ENCODE results near the gene SLC17A2. TPM values are rescaled to one million over a fixed set of nuclear protein-coding genes. Genes with fewer than 3 reads are reported as not detected.

Gene SLC17A2
- total RNA-seq, 4 donors from 2014 or later: not detected

DNA sequence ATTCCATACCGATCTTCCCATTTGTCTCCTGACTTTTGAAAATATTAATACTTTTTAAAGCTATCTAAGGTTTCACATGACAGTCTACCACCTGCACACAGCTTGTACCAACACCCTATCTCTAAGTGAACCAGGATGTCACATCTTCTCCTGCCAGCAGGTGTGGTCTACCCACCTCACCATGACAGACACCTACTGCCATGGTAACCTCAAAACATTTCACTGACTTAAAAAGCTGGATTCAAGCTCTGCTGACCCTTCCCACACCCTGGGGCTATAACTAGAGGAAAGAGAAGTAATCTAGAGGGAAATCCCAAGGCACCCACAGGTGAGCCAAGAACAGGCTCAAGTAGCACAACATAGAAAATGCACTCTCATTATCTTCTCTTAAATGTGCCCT is 57.7 kb downstream of the SLC17A2 start:
- WGBS, 2 donors (ENCODE audit: low coverage in 1 of 2): 83 to 100% methylated on average over 1 of the region's 1 CpG
- H3K27me3 ChIP-seq: no peaks in the 10 kb centered on the region
- no peaks in the 10 kb centered on the region for H3K4me1 ChIP-seq
- H3K27ac ChIP-seq: no peak overlapping the region
- no peak for ATAC-seq
- H3K4me3 ChIP-seq: no peak overlapping the region
- H3K9me3 ChIP-seq: no peaks in the 10 kb centered on the region
- no peaks in the 10 kb centered on the region for H3K36me3 ChIP-seq
- TF ChIP-seq POLR2A (IDR thresholded peaks at IDR 0.05): no peak
- no peak for TF ChIP-seq EP300 (IDR thresholded peaks at IDR 0.05)
- no peak for TF ChIP-seq POLR2AphosphoS5 (IDR thresholded peaks at IDR 0.05)
- TF ChIP-seq, protein P1, sequence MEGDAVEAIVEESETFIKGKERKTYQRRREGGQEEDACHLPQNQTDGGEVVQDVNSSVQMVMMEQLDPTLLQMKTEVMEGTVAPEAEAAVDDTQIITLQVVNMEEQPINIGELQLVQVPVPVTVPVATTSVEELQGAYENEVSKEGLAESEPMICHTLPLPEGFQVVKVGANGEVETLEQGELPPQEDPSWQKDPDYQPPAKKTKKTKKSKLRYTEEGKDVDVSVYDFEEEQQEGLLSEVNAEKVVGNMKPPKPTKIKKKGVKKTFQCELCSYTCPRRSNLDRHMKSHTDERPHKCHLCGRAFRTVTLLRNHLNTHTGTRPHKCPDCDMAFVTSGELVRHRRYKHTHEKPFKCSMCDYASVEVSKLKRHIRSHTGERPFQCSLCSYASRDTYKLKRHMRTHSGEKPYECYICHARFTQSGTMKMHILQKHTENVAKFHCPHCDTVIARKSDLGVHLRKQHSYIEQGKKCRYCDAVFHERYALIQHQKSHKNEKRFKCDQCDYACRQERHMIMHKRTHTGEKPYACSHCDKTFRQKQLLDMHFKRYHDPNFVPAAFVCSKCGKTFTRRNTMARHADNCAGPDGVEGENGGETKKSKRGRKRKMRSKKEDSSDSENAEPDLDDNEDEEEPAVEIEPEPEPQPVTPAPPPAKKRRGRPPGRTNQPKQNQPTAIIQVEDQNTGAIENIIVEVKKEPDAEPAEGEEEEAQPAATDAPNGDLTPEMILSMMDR (IDR thresholded peaks at IDR 0.05): no peak

DNA sequence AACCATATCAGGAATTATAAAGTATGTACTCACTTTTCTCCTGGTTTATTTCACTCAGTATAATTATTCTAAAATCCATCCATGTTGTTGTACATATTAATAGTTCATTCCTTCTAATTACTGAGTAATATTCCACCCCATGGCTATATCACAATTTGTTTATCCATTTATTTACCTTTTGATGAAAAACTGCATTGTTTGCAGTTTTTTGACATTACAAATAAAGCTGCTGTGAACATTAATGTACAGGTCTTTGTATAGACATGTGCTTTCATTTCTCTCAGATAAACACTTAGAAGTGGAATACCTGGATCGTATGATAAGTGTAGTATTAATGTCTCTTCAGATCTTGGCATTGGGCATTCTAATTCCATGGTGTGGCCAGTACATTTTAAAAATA is 60.7 kb downstream of the SLC17A2 start:
- TF ChIP-seq POLR2AphosphoS5 (IDR thresholded peaks at IDR 0.05) (no peak), EP300 (IDR thresholded peaks at IDR 0.05) (no peak)
- TF ChIP-seq, protein P1 (IDR thresholded peaks at IDR 0.05): no peak
- WGBS, 2 donors (ENCODE audit: low coverage in 1 of 2): 38 to 43% methylated on average over 1 of the region's 1 CpG
- Histone ChIP-seq H3K27me3 (no peaks in the 10 kb centered on the region), H3K4me3 (no peak overlapping the region), H3K27ac (no peak overlapping the region), H3K36me3 (no peaks in the 10 kb centered on the region), H3K4me1 (no peaks in the 10 kb centered on the region), H3K9me3 (no peaks in the 10 kb centered on the region)
- no peak for ATAC-seq

DNA sequence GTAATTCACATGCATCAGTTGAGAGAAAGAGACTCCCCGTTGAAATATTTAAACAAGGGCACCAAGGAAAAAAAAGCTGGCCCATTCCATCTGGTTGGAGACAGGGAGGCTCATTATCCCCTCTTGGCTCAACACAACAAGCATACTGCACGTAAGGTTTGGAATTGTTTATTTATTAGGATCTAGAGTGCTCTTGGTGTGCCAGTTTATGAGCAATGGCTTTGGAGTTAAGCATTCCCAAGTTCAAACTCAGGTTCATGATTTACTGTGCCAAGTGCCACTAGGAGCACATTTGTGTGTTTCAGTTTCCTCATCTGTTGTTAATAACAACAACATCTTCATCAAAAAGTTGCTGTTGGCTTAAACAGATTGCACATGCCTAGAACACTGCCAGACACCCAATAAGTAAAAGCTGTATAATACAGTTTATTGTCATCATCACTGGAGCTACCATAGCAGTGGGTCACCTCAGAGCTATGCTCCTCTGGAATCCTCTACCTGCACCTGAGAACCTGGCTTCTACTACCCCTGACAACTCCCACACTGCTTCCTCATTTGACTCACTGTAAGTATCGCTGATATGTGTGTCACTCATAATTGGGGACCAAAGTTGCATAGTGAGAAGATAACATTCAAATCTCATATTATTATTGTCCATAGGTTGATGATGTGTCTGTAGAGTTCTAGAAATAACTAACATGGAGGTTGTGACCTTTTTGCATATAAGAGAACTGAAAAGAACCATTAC is 61.9 kb downstream of the SLC17A2 start:
- Histone ChIP-seq H3K4me3 (no peak overlapping the region), H3K36me3 (no peaks in the 10 kb centered on the region), H3K27me3 (peaks cover 8% of the 10 kb centered on the region), H3K27ac (no peak overlapping the region), H3K4me1 (no peaks in the 10 kb centered on the region), H3K9me3 (no peaks in the 10 kb centered on the region)
- ATAC-seq: no peak
- 49 to 58% methylated on average over 3 of the region's 3 CpGs for WGBS, 2 donors (ENCODE audit: low coverage in 1 of 2)
- TF ChIP-seq EP300 (IDR thresholded peaks at IDR 0.05) (no peak), POLR2AphosphoS5 (IDR thresholded peaks at IDR 0.05) (no peak), POLR2A (IDR thresholded peaks at IDR 0.05) (no peak)
- TF ChIP-seq, protein P1 (IDR thresholded peaks at IDR 0.05): no peak

DNA sequence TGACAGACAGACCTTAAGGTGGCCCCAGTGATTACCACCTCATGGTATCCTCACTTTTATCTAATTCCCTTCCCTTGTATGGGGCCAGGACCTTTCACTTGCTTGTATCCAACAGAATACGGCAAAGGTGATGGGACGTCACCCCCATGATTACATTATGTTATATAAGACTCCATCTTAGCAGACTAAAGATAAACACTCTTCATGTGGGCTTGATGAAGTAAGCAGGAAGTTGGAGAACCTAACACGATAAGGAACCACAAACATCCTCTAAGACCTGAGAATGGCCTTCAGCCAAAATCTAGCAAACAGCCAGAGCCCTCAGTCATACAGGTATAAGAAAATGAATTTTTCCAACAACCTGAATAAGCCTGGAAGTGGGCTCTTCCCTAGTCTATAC is 64.5 kb downstream of the SLC17A2 start:
- WGBS, 2 donors (ENCODE audit: low coverage in 1 of 2): 33 to 35% methylated on average over 2 of the region's 3 CpGs
- no peak for TF ChIP-seq POLR2AphosphoS5 (IDR thresholded peaks at IDR 0.05)
- TF ChIP-seq, protein P1 (IDR thresholded peaks at IDR 0.05): no peak
- TF ChIP-seq EP300 (IDR thresholded peaks at IDR 0.05): no peak
- TF ChIP-seq POLR2A (IDR thresholded peaks at IDR 0.05): no peak

DNA sequence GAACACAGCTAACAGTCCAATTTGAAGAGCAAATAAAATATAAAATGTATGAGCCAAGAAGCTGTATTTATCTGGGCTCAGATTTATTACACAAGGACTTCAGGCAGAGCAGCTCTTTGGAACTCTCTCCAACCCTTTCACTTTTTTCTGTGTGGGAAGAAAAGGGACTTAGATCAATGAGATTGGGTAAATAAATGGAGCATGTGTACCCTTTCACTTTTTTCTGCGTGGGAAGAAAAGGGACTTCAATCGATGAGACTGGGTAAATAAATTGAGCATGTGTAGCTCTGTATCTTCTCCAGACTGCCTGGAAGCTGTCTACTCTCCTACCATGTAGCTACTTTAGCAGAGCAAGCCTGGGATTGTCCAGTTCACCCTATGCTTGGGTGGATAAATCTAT is 67.1 kb downstream of the SLC17A2 start:
- ATAC-seq: no peak
- no peak overlapping the region for H3K4me3 ChIP-seq
- peaks cover 8% of the 10 kb centered on the region for H3K27me3 ChIP-seq
- H3K9me3 ChIP-seq: no peaks in the 10 kb centered on the region
- WGBS, 2 donors (ENCODE audit: low coverage in 1 of 2): 58% methylated on average over 2 of the region's 2 CpGs; no CpG with 5 or more reads in 1 of the 2 donors
- H3K4me1 ChIP-seq: no peaks in the 10 kb centered on the region
- H3K36me3 ChIP-seq: no peaks in the 10 kb centered on the region
- H3K27ac ChIP-seq: no peak overlapping the region
- TF ChIP-seq, protein P1 (IDR thresholded peaks at IDR 0.05): no peak
- no peak for TF ChIP-seq POLR2A (IDR thresholded peaks at IDR 0.05)
- no peak for TF ChIP-seq POLR2AphosphoS5 (IDR thresholded peaks at IDR 0.05)
- no peak for TF ChIP-seq EP300 (IDR thresholded peaks at IDR 0.05)

More for the DNA sequence above, 64.5 kb downstream of the SLC17A2 start:
- H3K27me3 ChIP-seq: peaks cover 8% of the 10 kb centered on the region
- H3K9me3 ChIP-seq: no peaks in the 10 kb centered on the region
- ATAC-seq: no peak
- H3K27ac ChIP-seq: no peak overlapping the region
- no peaks in the 10 kb centered on the region for H3K4me1 ChIP-seq
- no peak overlapping the region for H3K4me3 ChIP-seq
- H3K36me3 ChIP-seq: no peaks in the 10 kb centered on the region

All from gastroesophageal sphincter (tissue), 4 donors.